ENCODE measurements around the gene FIBCD1. TPM values are rescaled to one million over a fixed set of nuclear protein-coding genes. Genes with fewer than 3 reads are reported as not detected.

Gene FIBCD1
- total and polyA plus RNA-seq, 2 experiments from 2014 or later, result 0.43 to 4.0 TPM

DNA sequence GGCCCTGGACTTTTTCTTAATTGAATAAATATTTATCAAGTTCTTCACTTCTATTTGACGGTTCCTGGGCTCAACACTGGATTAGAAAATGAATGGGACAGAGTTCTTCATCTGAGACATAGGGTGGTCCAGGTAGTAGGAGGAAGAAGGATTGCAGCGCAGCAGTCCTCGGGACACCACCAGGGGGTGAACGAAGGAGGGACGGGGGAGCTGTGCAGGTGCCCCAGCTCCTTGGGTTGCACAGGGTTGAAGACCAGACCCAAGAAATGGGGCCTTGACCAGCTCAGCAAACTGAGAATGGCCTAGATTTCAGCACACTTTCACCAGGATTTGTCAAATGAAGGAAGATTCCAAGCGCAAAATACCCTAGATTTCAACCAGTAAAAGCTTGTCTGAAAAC lies 74.5 kb downstream of the FIBCD1 start:
- no peaks in the 10 kb centered on the region for H3K27me3 ChIP-seq

DNA sequence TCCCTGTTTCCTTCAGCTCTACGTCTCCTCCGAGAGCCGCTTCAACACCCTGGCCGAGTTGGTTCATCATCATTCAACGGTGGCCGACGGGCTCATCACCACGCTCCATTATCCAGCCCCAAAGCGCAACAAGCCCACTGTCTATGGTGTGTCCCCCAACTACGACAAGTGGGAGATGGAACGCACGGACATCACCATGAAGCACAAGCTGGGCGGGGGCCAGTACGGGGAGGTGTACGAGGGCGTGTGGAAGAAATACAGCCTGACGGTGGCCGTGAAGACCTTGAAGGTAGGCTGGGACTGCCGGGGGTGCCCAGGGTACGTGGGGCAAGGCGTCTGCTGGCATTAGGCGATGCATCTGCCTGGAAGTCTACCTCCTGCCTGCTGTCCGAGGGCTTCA lies 76.3 kb downstream of the FIBCD1 start:
- Histone ChIP-seq H3K4me3 (no peak overlapping the region), H3K27ac (no peak overlapping the region), H3K36me3 (peaks cover 24% of the 10 kb centered on the region), H3K4me1 (ENCODE audit: low read depth) (peaks cover 26% of the 10 kb centered on the region), H3K9me3 (ENCODE audit: low read depth) (no peaks in the 10 kb centered on the region), H3K27me3 (no peaks in the 10 kb centered on the region)
- no peak for DNase-seq (ENCODE audit: low read depth in 1 of 2, low spot score in 1 of 2)
- TF ChIP-seq, protein P1, sequence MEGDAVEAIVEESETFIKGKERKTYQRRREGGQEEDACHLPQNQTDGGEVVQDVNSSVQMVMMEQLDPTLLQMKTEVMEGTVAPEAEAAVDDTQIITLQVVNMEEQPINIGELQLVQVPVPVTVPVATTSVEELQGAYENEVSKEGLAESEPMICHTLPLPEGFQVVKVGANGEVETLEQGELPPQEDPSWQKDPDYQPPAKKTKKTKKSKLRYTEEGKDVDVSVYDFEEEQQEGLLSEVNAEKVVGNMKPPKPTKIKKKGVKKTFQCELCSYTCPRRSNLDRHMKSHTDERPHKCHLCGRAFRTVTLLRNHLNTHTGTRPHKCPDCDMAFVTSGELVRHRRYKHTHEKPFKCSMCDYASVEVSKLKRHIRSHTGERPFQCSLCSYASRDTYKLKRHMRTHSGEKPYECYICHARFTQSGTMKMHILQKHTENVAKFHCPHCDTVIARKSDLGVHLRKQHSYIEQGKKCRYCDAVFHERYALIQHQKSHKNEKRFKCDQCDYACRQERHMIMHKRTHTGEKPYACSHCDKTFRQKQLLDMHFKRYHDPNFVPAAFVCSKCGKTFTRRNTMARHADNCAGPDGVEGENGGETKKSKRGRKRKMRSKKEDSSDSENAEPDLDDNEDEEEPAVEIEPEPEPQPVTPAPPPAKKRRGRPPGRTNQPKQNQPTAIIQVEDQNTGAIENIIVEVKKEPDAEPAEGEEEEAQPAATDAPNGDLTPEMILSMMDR (IDR thresholded peaks at IDR 0.05; ENCODE audit: low read depth, low read length), result no peak

More for the DNA sequence above, 74.5 kb downstream of the FIBCD1 start:
- DNase-seq (ENCODE audit: low read depth in 1 of 2, low spot score in 1 of 2), result no peak
- H3K4me1 ChIP-seq (ENCODE audit: low read depth), result peaks cover 19% of the 10 kb centered on the region
- no peak overlapping the region for H3K27ac ChIP-seq
- peaks cover 28% of the 10 kb centered on the region for H3K36me3 ChIP-seq
- no peaks in the 10 kb centered on the region for H3K9me3 ChIP-seq (ENCODE audit: low read depth)
- no peak overlapping the region for H3K4me3 ChIP-seq
- TF ChIP-seq, protein P1 (IDR thresholded peaks at IDR 0.05; ENCODE audit: low read depth, low read length), result no peak

DNA sequence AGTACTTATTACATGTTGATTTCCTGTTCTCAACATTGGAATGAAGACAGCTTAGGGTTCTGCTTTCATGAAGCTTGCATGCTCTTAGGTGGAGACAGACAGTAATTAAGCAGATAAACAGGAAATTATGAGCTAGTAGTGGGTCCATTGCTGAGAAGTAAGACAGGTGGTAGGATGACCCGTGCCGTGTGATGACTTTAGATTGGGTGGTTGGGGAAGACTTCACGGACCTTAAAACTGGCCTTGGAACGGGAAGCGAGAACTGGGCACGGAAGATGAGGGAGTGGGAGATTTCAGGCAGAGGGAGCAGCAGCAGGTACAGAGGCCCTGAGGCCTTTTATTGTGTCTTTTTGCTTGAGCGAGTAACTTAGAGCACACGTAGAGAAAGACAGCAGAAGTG lies 76.8 kb downstream of the FIBCD1 start:
- DNase-seq (ENCODE audit: low read depth in 1 of 2, low spot score in 1 of 2), result no peak
- Histone ChIP-seq H3K9me3 (ENCODE audit: low read depth) (no peaks in the 10 kb centered on the region), H3K27me3 (no peaks in the 10 kb centered on the region), H3K27ac (no peak overlapping the region), H3K4me3 (no peak overlapping the region), H3K36me3 (peaks cover 25% of the 10 kb centered on the region), H3K4me1 (ENCODE audit: low read depth) (peaks cover 26% of the 10 kb centered on the region)
- TF ChIP-seq, protein P1 (IDR thresholded peaks at IDR 0.05; ENCODE audit: low read depth, low read length), result no peak

DNA sequence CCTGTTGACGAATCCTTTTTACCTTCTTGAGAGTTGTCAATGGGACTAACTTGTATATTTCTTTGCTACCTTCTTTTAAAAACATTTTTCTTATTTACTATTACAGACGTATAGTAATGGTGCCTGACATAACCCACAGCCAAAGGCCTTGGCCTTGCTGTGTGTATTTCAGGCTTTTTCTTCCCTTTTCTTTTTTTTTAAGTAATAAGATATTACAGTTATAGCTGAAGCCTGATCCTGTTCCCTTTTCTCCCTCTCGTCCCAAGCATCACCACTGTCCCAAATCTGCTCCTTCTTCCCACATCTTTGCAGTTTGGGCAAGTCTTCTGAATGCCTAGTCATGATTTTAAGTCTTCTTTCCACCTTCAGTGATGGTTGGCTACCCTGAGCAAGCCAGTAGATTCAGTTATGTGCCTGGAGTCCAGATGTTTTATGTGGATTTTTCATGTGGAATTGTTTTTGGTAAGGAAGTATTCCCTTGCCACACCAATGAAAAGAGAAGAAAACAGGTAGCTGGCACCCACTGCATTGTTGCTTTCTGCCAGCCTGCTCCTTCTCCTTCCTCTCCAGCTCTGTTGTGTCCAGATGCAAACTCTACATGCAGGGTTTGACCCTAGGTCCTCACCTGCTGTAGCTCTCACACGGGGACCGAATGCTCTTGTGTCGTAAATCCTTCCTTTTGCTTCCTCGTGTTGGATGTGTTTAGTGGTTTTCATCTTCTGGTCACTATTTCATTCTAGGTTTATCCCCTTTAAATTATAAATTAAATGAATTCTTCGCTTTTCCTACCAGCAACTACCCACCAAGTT lies 77.5 kb downstream of the FIBCD1 start:
- no peak overlapping the region for H3K4me3 ChIP-seq
- H3K9me3 ChIP-seq (ENCODE audit: low read depth), result no peaks in the 10 kb centered on the region
- peaks cover 31% of the 10 kb centered on the region for H3K36me3 ChIP-seq
- TF ChIP-seq, protein P1 (IDR thresholded peaks at IDR 0.05; ENCODE audit: low read depth, low read length), result no peak
- H3K27me3 ChIP-seq, result no peaks in the 10 kb centered on the region
- H3K27ac ChIP-seq, result peak overlapping the region; percentile 85
- DNase-seq (ENCODE audit: low read depth in 1 of 2, low spot score in 1 of 2), result no peak
- H3K4me1 ChIP-seq (ENCODE audit: low read depth), result peaks cover 26% of the 10 kb centered on the region

DNA sequence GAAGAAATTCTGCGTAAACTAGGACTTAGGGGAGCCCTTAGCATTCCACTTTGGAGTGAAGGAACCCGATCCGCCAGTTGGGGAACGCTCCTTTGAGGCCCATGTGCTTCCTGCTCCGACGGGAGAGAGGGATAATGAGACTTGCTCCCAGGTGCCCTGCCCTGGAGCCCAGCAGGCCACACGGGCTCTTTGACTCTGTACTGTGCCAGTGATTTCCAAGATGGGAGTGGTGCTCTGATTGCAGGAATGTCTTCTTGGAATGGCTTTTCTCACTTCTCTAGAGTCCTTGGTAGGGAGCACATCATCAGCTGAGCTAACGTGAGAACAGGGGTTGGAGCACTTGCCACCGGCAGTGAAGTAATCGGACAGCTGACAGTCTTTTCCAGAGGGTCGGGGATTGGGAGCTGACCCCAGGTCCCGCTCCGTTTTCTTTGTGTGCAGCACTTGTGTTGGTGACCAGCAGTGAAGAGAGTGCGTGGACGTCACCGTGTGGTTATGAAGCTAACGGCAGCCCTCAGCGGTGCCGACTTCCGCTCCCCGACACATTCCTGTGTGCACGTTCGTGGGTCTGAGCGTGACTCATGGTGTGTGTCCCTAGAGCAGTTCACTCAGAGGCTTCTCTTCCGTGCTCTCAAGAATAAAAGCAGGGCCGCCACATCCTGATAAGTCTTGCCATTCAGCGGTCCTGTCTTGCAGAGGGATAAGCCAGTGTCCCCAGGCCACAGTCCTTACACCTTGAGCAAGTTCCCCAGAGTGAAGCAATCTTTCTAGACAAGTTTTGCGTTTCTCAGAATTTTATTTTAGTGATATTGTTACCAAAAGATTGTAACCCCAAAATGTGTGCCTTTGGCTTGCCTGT lies 78.4 kb downstream of the FIBCD1 start:
- H3K27ac ChIP-seq, result peak overlapping the region; percentile 85
- peaks cover 40% of the 10 kb centered on the region for H3K36me3 ChIP-seq
- no peaks in the 10 kb centered on the region for H3K9me3 ChIP-seq (ENCODE audit: low read depth)
- DNase-seq (ENCODE audit: low read depth in 1 of 2, low spot score in 1 of 2), result peak; percentile 81 to 97
- TF ChIP-seq, protein P1 (IDR thresholded peaks at IDR 0.05; ENCODE audit: low read depth, low read length), result peak; percentile 47
- no peak overlapping the region for H3K4me3 ChIP-seq
- peaks cover 26% of the 10 kb centered on the region for H3K4me1 ChIP-seq (ENCODE audit: low read depth)
- H3K27me3 ChIP-seq, result no peaks in the 10 kb centered on the region
